NB4 (cell line): ENCODE measurements around the gene CAVIN1.

Experiments
- POLR2A ChIP-seq: IDR thresholded peaks from 2 replicates; pipeline ENCODE4 v1.6.1; 2011; ENCODE audit warnings: mild to moderate bottlenecking; ENCODE audit not compliant: insufficient read length; ENCODE audit errors: extremely low read depth
- TF ChIP-seq, protein P1 (sequence below): IDR thresholded peaks from one replicate; pipeline ENCODE4 v1.5.1; 2012; ENCODE audit warnings: low read depth, low read length

DNA sequence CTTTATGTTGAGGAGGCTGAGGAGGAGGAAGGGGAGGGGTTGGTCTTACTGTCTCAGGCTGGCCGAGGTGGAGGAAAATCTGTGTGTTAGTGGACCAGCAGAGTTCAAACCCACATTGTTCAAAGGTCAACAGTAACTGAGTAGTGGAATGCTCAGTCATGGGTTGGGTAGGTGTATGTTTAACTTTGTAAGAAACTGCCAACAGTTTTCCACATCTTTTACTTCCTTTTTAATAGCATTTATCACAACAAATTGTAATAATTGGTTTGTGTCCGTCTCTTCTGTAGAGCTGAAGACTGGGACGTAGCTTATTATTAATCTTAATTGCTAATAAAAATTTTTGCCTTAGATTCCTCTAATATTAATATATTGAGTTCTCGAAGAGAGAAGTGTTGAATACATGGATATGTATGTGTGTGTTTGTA, 40.9 kb upstream of the CAVIN1 start:
- TF ChIP-seq, protein P1, sequence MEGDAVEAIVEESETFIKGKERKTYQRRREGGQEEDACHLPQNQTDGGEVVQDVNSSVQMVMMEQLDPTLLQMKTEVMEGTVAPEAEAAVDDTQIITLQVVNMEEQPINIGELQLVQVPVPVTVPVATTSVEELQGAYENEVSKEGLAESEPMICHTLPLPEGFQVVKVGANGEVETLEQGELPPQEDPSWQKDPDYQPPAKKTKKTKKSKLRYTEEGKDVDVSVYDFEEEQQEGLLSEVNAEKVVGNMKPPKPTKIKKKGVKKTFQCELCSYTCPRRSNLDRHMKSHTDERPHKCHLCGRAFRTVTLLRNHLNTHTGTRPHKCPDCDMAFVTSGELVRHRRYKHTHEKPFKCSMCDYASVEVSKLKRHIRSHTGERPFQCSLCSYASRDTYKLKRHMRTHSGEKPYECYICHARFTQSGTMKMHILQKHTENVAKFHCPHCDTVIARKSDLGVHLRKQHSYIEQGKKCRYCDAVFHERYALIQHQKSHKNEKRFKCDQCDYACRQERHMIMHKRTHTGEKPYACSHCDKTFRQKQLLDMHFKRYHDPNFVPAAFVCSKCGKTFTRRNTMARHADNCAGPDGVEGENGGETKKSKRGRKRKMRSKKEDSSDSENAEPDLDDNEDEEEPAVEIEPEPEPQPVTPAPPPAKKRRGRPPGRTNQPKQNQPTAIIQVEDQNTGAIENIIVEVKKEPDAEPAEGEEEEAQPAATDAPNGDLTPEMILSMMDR, result no peak
- no peak for TF ChIP-seq POLR2A
